HG02759 (cell line): Measurements from ENCODE around the gene CCDC68.

ENCODE experiments used
- ATAC-seq: cut with Tn5 transposase; IDR thresholded peaks from one replicate; pipeline ENCODE4 v1.9.1; 2021; ENCODE audit warnings: mild to moderate bottlenecking, moderate library complexity; ENCODE audit not compliant: unreplicated experiment

CCDC68 gene

DNA sequence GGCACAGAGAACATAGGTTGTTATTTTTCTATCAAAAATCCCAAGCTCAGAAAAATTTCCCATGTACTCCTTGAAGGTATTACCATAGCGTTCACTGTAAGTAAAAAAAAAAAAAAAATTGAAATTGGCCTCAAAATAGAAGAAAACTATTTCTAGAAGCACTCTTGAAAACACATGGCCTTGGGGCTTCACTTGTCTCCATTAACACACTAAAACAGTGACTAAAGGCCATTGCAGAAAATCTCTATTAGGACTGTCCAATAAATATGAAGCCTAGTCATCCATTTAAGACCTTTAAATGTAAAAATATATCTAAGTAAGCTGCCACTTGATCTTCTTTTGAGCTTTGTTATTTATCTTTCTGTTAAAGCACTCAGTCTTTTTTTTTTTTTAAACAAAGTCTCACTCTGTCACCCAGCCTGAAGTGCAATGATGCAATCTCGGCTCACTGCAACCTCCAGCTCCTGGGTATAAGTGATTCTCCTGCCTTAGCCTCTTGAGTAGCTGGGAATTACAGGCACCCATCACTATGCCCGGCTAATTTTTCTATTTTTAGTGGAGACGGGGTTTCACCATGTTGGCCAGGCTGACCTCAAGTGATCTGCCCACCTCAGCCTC, 35.8 kb downstream of the CCDC68 start:
- ATAC-seq, result no peak

DNA sequence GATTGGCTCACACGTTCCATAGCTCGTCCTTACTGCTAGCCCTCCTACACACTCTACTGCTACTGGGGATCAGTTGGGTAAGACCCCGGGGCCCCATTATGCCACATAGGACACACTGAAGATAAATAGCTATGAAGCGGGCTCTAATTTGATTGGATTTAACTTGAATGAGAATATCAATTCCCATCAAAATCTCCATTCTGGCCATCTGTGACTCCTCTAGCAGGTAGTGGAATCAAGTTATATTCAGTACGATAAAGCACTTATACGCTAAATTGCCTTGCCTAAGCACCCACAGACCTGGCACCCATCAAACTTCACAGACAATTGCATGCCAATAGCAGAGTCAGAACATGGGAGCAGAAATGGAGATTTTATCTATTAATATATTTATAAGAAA, 39.8 kb downstream of the CCDC68 start:
- no peak for ATAC-seq

- no peak for ATAC-seq
Measured at GRCh38 chr18:54918060-54918459, 41.2 kb downstream of the CCDC68 start.

DNA sequence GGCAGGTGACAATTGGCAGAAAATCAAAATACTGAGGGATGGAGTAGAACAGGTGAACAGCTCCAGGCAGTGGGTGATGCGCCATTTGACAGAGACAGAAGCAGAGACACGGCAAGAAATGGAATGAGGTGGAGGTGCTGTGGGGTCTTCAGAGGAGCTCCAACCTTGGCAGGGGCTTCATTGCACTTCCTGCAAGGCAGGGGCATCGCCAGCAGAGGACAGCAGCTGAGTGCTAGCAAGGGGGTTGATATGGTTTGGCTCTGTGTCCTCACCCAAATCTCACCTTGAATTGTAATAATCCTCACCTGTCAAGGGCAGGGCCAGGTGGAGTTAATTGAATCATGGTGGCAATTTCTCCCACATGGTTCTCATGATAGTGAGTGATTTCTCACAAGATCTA, 42.8 kb downstream of the CCDC68 start:
- no peak for ATAC-seq

- no peak for ATAC-seq
Measured at GRCh38 chr18:54914816-54915215, 44.4 kb downstream of the CCDC68 start.

DNA sequence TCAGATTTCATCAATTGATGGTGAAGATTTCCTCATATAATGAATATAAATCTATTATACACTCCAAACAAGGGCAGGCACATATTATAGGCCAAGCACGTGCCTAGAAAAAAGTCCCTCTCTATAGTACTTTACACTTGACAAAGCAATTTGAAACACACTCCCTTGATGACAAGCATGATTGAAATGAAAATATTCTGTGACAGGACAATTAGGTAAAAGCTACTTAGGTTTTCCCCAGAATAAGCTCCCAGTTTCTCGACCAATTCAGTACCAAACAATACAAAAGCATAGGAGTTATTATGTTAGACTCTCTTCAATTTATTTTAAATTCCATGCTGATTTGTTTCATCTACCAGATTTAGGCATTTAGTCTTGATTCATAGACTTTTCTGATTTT, 47.7 kb downstream of the CCDC68 start:
- no peak for ATAC-seq

DNA sequence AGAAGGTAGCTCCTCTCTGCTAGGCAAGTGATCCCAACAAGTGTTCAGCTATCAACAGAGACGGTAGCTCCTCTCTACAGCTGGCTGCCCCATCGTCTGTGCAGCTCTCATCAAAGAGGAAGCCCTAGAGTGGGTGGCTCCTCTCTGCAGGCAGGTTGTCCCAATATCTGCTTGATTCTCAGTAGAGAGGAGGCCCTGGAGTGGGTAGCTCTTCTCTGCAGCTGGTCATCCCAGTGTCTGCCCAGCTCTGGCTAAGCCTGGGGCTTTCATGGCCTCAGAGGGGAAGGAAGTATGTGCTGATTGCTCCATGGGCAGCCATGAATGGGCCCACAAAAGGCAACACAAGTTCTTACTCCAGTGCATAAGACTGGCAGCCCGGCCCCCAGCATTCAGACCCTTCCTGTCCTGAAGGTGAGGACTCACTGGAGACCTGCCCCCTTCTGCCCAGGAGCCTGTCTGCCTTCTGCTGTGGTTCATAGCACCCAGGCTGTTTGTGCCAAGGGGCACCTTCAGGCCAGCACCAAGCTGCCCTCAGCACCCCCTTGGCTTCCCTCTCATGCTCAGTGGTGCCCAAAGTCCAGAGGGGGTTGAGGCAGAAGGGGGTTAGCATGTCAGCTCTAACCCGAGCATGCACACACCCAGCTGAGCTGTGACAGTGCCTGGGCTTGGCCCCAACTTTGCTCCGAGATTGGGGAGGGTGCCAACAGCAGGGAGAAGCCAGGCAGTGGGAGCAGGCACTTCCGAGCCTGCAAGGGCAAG, 48.9 kb downstream of the CCDC68 start:
- no peak for ATAC-seq

GRCh38 chr18:54909538-54909937, 49.7 kb downstream of the CCDC68 start:
- no peak for ATAC-seq

- ATAC-seq, result no peak
Measured at GRCh38 chr18:54906331-54907185, 52.7 kb downstream of the CCDC68 start.

DNA sequence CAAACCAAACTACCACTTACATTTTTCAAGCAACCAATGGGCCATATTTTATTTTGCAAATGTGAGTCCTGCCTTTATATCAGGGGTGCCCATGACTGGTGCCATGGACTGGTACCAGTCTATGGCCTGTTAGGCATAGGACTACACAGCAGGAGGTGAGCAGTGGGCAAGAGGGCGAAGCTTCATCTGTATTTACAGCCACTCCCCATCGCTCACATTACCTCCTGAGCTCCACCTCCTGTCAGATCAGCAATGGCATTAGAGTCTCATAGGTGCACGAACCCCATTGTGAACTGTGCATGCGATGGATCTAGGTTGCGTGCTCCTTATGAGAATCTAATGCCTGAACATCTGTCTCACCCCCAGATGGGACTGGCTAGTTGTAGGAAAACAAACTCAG, 53.6 kb downstream of the CCDC68 start:
- ATAC-seq, result no peak

GRCh38 chr18:54904581-54904980, 54.7 kb downstream of the CCDC68 start:
- no peak for ATAC-seq

DNA sequence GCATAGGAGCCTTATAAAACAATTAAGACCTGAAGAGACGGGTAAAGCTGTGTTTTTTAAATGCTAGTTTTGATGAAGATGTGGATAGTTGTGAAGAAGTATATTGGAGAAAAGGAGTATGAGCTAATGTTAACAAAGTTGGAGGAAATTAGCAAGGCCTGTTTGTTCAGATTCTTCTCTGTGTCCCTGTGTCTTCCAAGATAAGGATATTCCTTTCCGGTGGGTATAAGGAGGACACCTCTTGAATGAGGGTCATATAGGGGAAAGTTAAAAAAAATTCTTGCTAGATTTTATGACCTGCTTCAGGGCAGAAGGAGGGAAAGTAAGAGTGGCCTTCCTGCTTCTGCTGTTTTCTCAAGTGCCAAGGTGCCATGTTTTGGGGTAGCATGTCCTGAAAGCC, 59.0 kb downstream of the CCDC68 start:
- no peak for ATAC-seq

DNA sequence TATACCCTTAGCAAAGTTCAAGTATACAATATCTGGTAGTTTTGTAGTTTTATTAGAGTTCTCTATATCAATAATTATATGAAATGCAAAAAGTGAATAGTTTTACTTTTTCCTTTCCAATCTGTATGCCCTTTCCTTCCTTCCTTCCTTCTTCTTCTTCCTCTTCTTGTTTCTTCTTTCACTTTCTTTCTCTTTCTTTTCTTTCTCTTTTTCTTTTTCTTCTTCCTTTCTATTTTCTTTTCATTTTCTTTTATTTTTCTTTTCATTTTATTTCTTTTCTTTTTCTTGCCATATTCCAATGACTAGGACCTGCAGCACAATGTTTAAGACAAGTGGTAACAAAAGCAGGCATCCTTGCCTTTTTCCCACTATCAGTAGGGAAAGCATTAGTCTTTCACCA, 59.8 kb downstream of the CCDC68 start:
- no peak for ATAC-seq

DNA sequence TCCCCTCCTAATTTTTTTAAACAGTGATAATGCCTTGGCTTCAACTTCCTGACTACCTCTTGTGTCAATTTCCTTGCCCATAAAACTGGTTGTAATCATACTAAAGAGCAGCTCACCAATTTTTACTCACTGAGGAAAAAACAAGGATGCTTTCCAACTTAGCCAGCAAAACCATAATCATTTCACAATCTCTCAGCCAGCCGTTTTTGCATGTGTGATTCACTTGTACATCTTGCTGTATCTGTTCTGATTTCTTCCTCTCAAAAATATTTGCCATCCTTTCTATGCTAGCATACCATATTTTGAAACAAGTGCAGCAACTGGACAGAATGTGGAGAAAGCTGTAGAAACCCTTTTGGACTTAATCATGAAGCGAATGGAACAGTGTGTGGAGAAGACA, 70.3 kb downstream of the CCDC68 start:
- no peak for ATAC-seq

- ATAC-seq, result no peak
Measured at GRCh38 chr18:54888378-54888777, 70.9 kb downstream of the CCDC68 start.

DNA sequence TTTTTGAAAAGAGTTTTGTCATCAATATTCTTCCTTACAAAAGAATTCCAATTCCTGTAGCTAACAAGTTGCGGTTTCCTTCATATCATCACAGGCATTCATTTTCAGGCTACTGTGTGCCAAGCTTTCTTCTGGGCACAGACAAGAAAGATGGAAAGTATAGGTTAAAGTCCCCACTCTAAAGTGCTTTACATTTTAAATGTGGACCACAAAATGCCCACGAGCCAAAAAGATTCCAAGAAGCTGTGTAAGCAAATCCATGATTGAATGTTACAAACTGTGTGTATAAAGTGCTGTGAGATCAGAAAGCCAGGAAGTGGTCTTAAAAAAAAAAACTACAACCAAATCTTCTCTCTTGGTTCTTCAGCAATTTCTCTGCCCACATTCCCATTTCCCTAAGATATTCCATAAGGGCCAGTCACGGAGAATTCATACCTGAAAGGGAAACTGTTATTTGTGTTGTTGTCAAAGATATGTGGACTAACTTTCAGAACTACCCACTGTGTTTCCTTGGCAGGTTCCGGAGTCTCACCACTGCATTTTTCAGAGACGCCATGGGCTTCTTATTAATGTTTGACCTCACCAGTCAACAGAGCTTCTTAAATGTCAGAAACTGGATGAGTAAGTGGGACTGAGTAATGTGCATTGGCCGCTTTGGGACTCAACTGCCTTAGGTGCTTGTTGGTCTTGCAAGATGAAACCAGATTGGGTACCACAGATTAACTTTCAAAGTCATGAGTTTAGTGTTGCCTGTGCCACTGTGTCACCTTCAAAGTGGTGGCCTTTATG, 75.3 kb downstream of the CCDC68 start:
- ATAC-seq, result no peak

DNA sequence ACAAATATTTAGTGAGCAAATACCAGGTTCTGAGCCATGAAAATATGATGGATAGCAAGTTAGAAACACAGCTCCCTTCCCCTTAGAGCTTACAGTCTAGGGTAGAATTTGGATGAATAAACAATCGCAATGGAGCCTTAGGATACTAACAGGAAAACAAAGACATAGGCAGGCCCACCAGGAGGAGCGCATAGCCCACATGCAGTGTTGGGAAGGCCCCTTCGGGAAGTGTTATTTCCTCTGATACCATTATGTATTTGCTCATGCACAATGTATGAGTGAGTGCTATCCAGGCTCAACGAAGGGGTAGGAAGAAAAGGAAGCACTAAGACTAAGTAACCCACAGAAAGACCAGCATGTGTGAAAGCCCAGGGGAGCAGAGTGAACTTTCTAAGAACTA, 76.9 kb downstream of the CCDC68 start:
- ATAC-seq, result no peak

DNA sequence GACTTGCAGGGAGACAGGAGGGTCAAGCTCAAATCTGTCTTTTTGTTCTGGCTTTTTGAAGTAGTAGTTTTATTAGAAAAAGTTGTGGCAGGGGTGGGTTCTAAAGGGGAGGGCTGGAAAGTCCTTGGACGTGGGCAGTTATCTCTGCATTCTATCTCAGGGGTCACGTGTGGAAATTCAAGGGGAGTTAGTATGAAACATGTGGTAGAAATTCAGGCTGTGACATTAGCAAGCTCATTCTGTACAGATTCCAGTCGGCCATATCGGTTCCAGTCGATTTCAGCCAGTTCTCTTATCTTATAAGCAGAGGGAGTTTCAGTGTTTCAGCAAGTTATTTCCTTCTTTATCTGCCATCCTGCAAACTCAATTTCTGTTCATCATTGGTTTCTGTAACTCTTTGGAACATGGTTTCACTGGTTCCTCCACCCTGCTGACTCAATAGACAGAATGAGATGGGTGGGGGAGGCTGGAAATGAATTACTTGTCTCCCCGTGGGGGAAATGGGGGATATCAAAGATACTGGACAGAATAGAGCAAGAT, 78.0 kb downstream of the CCDC68 start:
- ATAC-seq, result no peak

- no peak for ATAC-seq
Measured at GRCh38 chr18:54880395-54881105, 78.7 kb downstream of the CCDC68 start.

DNA sequence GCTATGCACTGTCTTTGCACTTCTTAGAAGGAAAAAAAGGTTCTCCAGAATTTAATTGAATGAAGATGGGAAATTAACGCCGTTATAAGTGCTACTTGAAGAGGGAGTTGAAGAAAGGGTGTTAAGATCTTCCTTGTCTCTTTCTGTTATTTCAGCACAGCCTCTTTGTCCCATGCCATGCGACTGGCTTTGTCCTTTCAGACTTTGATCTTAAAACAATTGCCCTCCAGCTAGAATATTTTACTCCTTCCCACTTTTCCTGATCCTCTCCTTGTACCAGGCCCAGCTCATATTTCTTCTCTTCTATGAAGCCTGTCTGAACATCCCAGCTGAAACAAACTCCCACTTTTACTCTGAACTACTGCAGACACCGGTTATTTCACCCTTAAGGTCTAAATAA, 79.6 kb downstream of the CCDC68 start:
- no peak for ATAC-seq
